GM10248 (cell line): ENCODE results near the gene ACSF3.

Source experiments
- CTCF ChIA-PET: fragments of 300-600 bp; sonication (Branson Sonifier 250); formaldehyde crosslinking; extraction: SDS; loops from one replicate; lab custom pipeline; 2021; ENCODE audit warnings: antibody characterized with exemption; lab: Yijun Ruan, JAX
- POLR2A ChIA-PET: fragments of 350-650 bp; sonication (Branson Sonifier 250); formaldehyde crosslinking; extraction: SDS; loops from one replicate; lab custom pipeline; 2020; ENCODE audit warnings: antibody characterized with exemption; lab: Yijun Ruan, JAX
- DNase-seq: peaks from one replicate; pipeline ENCODE4 v3.0.0; 2012; ENCODE audit errors: extremely low spot score
- TF ChIP-seq, protein P1 (sequence below): IDR thresholded peaks from 2 replicates; pipeline ENCODE4 v1.5.1; 2012; ENCODE audit warnings: mild to moderate bottlenecking, low read depth; ENCODE audit errors: extremely low read depth, missing control alignments, control extremely low read depth

The ACSF3 gene

GRCh38 chr16:89051521-89052166 is 42.0 kb upstream of the ACSF3 start:
- DNase-seq: no peak
- TF ChIP-seq, protein P1, sequence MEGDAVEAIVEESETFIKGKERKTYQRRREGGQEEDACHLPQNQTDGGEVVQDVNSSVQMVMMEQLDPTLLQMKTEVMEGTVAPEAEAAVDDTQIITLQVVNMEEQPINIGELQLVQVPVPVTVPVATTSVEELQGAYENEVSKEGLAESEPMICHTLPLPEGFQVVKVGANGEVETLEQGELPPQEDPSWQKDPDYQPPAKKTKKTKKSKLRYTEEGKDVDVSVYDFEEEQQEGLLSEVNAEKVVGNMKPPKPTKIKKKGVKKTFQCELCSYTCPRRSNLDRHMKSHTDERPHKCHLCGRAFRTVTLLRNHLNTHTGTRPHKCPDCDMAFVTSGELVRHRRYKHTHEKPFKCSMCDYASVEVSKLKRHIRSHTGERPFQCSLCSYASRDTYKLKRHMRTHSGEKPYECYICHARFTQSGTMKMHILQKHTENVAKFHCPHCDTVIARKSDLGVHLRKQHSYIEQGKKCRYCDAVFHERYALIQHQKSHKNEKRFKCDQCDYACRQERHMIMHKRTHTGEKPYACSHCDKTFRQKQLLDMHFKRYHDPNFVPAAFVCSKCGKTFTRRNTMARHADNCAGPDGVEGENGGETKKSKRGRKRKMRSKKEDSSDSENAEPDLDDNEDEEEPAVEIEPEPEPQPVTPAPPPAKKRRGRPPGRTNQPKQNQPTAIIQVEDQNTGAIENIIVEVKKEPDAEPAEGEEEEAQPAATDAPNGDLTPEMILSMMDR: no peak
- POLR2A ChIA-PET: interaction anchor here (0.7 kb wide), 1 partner anchor 15 kb away, joined by 3 read pairs; no protein-coding TSS in a partner anchor
- CTCF ChIA-PET: no interaction called here

DNA sequence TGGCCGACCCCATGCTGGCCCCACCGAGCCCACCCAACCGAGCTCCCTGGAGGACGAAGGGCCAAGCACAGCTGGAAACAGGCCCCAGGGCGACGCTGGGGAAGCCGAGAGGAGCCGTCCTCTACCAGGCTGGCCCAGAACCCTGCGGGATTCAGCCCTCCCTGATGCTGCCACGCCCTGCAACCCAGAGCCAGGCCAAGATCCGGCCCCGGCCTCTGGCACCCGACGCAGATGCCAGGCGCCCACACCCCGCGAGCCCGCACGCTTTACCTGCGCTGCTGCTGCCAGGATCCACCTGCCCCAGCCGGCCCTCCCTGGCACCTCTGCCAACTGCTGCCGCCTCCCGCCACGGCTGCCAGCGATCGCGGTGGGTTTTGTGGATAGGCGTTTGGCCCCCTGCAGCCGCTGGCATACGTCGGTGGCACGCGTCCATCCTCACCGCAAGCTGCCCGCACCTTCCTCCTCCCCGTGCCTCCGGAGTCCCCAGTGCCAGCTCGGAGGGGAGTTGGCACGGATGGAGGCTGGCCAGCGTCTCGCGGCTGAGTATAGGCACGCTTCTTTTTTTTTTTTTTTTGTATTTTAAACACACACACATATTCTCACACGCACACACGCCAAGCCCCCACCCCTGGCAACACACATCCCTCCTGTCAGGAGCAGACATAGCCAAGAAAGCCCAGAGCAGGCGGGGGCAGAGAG is 41.3 kb upstream of the ACSF3 start:
- TF ChIP-seq, protein P1: no peak
- ChIA-PET CTCF (interaction anchor here (0.7 kb wide), 1 partner anchor 19 kb away, joined by 3 read pairs; no protein-coding TSS in a partner anchor), POLR2A (no interaction called here)
- no peak for DNase-seq

- CTCF ChIA-PET: interaction anchor here (0.7 kb wide), 1 partner anchor 18 kb away, joined by 3 read pairs; no protein-coding TSS in a partner anchor
- POLR2A ChIA-PET: no interaction called here
- no peak for DNase-seq
- TF ChIP-seq, protein P1: no peak
These were observed 40.5 kb upstream of the ACSF3 start for GRCh38 chr16:89052890-89053724.

- DNase-seq: no peak
- ChIA-PET CTCF (no interaction called here), POLR2A (no interaction called here)
- TF ChIP-seq, protein P1: no peak
These were observed 40.0 kb upstream of the ACSF3 start for GRCh38 chr16:89053725-89054029.

- no peak for DNase-seq
- TF ChIP-seq, protein P1: no peak
- POLR2A ChIA-PET: no interaction called here
- CTCF ChIA-PET: no interaction called here
These were observed 39.4 kb upstream of the ACSF3 start for GRCh38 chr16:89054261-89054661.

GRCh38 chr16:89054714-89055113 is 38.9 kb upstream of the ACSF3 start:
- no peak for DNase-seq
- TF ChIP-seq, protein P1: no peak
- ChIA-PET POLR2A (no interaction called here), CTCF (no interaction called here)
